ENCODE data around the gene KCTD14. TPM values are rescaled to one million over a fixed set of nuclear protein-coding genes. Genes with fewer than 3 reads are reported as not detected.
"Not testable (repeated sequence)": the region's sequence is repeated elsewhere in the genome, so short reads cannot be mapped to it uniquely, and the experiment has no call there.

The KCTD14 gene
- total and polyA plus RNA-seq, 2 of the 8 experiments (the other 6 are each of a cell fraction or from before 2014, with no cell fraction given), result 21.6 to 24.9 TPM

- TF ChIP-seq HDAC6 (IDR thresholded peaks at IDR 0.05; ENCODE audit: low read depth, low read length), result no peak
- TF ChIP-seq SP2 (IDR thresholded peaks at IDR 0.05; ENCODE audit: low read length), result no peak
- no peak for TF ChIP-seq USF2 (IDR thresholded peaks at IDR 0.05; ENCODE audit: low read length)
- TF ChIP-seq SIRT6 (IDR thresholded peaks at IDR 0.05; ENCODE audit: low read length), result no peak
- TF ChIP-seq CHD2 (IDR thresholded peaks at IDR 0.05; ENCODE audit: low read length), result no peak
- TF ChIP-seq SP4 (IDR thresholded peaks at IDR 0.05; ENCODE audit: low read length), result no peak
- TF ChIP-seq TCF12 (IDR thresholded peaks at IDR 0.05; ENCODE audit: low read depth, low read length), result no peak
Measured at GRCh38 chr11:78015878-78016277, 7.2 kb downstream of the KCTD14 start (continued).

DNA sequence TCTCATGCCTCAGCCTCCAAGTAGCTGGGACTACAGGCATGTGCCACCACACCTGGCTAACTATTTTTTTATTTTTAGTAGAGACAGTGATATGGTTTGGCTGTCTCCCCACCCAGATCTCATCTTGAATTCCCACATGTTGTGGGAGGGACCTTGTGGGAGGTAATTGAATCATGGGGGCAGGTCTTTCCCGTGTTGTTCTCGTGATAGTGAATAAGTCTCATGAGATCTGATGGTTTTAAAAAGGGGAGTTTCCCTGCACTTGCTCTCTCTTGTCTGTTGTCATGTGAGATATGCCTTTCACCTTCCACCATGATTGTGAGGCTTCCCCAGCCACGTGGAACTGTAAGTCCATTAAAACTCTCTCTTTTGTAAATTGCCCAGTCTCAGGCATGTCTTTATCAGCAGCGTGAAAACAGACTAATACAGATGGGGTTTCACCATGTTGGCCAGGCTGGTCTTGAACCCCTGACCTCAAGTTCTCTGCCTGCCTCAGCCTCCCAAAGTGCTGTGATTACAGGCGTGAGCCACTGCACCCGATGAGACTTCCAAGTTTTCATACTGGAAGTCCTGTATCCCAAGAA lies 8.0 kb downstream of the KCTD14 start:
- H3K4me1 ChIP-seq (replicated peaks in 1 of 4; ENCODE audit: control insufficient read depth in 3 of 4, insufficient read depth in 4 of 4, low read length in 3 of 4); H4K91ac ChIP-seq (replicated peaks; ENCODE audit: insufficient read length, low read length); H3K56ac ChIP-seq (replicated peaks; ENCODE audit: insufficient read length, low read depth, low read length); H3K4me2 ChIP-seq (ENCODE audit: insufficient read depth in 1 of 2, low read depth in 2 of 2, low read length in 2 of 2); H4K5ac ChIP-seq (ENCODE audit: insufficient read length, low read depth, low read length); H2BK15ac ChIP-seq (ENCODE audit: low read length); H3K4me3 ChIP-seq (ENCODE audit: extremely low read depth in 1 of 4, insufficient read depth in 2 of 4, low read depth in 3 of 4, low read length in 4 of 4); H3K23ac ChIP-seq (ENCODE audit: insufficient read length); H4K20me1 ChIP-seq (replicated peaks in 1 of 2; ENCODE audit: control insufficient read depth in 1 of 2, insufficient read depth in 2 of 2, low read length in 2 of 2); H2AK5ac ChIP-seq (ENCODE audit: low read depth, low read length); H3K18ac ChIP-seq (ENCODE audit: extremely low read depth, low read length); H2BK5ac ChIP-seq (ENCODE audit: low read depth, low read length); H3K27ac ChIP-seq (ENCODE audit: low read depth, low read length); H2BK12ac ChIP-seq (ENCODE audit: low read depth, low read length); POLR2A ChIA-PET (ENCODE audit: partially characterized antibody); H3K9ac ChIP-seq (replicated peaks in 1 of 4; ENCODE audit: extremely low read depth in 1 of 4, low read depth in 3 of 4, low read length in 3 of 4); H3K79me2 ChIP-seq (ENCODE audit: control insufficient read depth in 1 of 2, insufficient read depth in 2 of 2, low read length in 2 of 2); H3K79me1 ChIP-seq (ENCODE audit: low read depth, low read length); H2AFZ ChIP-seq (ENCODE audit: low read length); H2BK120ac ChIP-seq (replicated peaks; ENCODE audit: low read depth, low read length); H3K4ac ChIP-seq (replicated peaks; ENCODE audit: insufficient read length, low read depth, low read length); H2BK20ac ChIP-seq (ENCODE audit: low read length); H3K27me3 ChIP-seq (replicated peaks in 1 of 4; ENCODE audit: control insufficient read depth in 3 of 4, extremely low read depth in 1 of 4, insufficient read depth in 3 of 4, low read length in 3 of 4); H3K14ac ChIP-seq (ENCODE audit: insufficient read length); DNase-seq (ENCODE audit: low read depth in 1 of 2, low spot score in 2 of 2); H3K23me2 ChIP-seq (ENCODE audit: low read depth, low read length); H4K8ac ChIP-seq (ENCODE audit: extremely low read depth, insufficient read depth, low read length); FAIRE-seq; H3K9me3 ChIP-seq (ENCODE audit: insufficient read depth in 2 of 2, low read depth in 1 of 2, low read length in 1 of 2): not testable (repeated sequence)
- CTCF ChIA-PET (ENCODE audit: partially characterized antibody), result interaction anchor here (1.7 kb wide), 2 partner anchors 18 to 31 kb away, joined by 4 to 5 read pairs; no protein-coding TSS in a partner anchor
- WGBS, 2 experiments (ENCODE audit: extremely low coverage in 1 of 2, insufficient coverage in 1 of 2, insufficient read length in 1 of 2, insufficient replicate concordance in 2 of 2, low coverage in 1 of 2, low lambda C conversion rate in 2 of 2, missing lambda C conversion rate in 1 of 2), result 89% methylated on average over 6 of the region's 6 CpGs; no CpG with 5 or more reads in 1 of the 2 experiments
- H3K36me3 ChIP-seq (ENCODE audit: control insufficient read depth in 2 of 4, insufficient read depth in 4 of 4, low read length in 3 of 4), result peaks cover 6 to 12% (median 10%) of the 10 kb centered on the region in 4 experiments; a peak in 6 of 8 replicates
